ENCODE results near the gene TOB2.
A peak's percentile ranks its signal among the peaks of the same experiment; 100 is the strongest.

TOB2 gene

DNA sequence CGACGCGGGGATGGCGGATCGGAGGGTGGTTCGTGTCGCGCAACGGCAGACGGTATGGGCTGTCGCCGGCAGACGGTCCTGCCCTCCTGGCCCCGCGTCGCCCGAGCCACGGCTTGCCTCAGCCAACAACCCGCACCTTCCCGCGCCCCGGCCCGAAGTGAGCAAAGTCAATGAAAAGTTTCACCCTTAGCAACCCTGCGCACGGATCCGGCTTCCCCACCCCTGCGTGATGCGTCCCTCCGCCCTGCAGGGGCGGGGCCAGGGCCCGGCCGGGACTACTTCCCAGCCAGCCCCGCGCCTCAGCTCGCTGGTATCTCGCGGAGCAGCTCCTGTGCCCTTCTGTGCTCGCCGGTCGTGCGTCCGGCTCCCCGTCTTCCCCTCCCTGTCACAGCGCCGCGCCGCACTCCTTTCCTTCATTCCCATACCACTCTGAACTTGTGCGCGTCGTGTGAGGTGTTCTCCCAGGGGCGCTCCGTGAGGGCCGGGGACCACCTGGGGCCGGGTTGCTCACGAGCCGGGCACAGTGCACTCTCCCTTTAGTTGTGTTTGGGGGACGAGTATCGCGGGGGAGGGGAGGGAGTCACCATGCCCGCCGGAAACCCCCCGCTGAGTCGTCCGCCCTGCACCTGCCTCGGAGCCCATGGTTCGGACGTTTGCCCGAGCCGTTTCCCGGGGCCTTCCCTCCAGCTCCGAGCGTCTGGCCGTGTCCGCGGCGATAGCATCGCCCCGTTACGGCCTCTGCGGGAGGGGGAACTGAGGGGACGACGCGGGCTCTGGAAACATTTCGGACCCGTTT lies at the start of gene TOB2:
TSS of gene TOB2 (minus strand) at position 163 of the 796 bp plus-strand sequence. CDS start 9,456 bp downstream, outside the sequence.
- DNase-seq: peak in 55 of 56 donors; percentile 64 to 98 (median 93)

DNA sequence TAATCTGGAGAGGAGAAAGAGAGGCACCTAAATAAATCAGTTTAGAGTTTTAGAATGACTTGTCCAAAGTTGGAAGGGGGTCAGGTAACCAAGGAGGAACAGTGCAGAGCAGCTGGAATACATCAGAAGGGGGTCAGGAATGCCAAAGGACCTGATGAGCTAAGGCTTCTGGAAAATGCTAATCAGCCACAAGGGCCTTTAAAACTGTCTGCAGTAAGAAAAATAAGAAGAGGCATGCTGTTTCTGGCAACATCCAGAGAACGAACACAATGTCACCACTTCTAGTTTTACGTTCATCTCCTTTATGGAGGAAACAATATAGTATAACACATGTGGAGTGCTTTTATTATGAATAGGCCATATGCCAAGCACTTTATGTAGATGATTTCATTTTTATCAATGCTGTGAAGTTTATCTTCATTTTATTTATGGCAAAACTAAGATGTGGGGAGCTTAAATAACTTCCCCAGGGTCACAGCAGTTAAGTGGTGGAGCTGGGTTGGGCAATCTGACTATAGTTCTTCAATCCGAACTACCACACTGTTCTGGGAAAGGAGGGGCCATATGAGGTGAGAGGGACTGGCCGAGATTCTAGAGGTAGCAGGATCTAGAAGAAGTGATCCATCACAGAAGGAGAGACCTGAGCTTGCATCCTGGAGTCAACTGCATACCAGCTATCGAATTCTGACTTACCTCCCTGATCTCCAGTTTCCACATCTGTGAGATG lies 44.9 kb upstream of the TOB2 start:
- no peak for DNase-seq

- no peak for DNase-seq
Measured at GRCh38 chr22:41488596-41489385, 42.2 kb upstream of the TOB2 start.

DNA sequence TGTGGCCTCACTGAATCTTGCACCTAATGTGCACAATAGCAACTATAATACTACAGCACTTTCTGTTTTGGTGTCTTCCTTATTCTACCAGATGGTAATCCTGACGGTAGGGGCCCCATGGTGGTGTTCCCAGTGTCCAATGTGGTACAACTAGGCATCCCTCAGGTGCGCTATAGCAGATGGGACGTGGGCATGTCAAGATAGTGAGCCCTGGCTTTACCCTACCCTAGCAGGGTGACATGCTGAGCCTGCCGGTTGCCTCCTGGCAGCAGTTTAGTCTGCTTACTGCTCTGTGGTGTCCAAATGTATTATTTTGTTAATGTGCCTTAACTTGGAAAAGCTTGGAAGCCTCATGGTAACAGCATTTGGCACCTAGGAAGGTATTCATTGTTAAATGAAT lies 41.5 kb upstream of the TOB2 start:
- no peak for DNase-seq

GRCh38 chr22:41487037-41487935 lies 40.7 kb upstream of the TOB2 start:
- DNase-seq: no peak

DNA sequence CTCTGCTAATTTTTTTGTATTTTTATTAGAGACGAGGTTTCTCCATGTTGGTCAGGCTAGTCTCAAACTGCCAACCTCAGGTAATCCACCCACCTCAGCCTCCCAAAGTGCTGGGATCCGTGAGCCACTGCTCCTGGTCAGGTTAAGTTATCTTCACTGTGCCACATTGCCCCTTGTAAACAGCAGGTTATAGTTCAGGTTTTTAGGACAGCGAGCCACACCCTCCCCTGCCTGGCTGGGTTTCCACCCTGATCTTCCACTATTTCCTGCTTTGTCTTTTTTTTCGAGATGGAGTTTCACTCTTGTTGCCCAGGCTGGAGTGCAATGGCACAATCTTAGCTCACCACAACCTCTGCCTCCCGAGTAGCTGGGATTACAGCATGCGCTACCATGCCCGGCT lies 38.4 kb upstream of the TOB2 start:
- DNase-seq: no peak

DNA sequence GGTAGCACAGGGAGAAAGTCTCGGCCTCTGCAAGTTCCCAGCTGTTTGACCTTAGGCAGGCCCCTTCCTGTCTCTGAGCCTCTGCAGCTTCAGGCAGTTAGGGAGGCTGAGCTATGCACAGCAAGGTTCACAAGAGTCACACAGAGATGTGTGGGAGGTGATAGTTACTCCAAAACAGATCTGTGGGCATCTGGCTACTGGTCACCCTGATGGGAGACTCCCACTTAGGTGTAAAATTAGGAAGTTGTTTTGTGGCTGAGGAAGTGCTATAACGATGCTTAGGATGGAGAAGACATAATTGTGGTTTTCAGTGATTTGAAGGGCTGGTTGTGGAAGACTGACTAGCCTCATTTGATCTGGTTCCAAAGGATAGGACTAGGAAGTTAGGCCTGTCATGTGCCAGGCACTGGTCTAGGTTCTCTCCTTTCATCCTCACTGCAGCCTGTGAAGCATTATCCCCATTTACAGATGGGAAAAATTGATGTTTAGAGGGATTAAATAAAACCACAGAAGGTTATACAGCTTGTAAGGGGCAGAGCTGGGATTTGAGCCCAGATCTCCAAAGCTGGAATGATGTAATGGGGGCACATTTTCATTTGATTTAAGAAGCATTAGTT lies 35.8 kb upstream of the TOB2 start:
- DNase-seq: no peak

GRCh38 chr22:41481925-41482318 lies 35.3 kb upstream of the TOB2 start:
- peak in 1 of 56 donors; percentile 14 for DNase-seq

DNA sequence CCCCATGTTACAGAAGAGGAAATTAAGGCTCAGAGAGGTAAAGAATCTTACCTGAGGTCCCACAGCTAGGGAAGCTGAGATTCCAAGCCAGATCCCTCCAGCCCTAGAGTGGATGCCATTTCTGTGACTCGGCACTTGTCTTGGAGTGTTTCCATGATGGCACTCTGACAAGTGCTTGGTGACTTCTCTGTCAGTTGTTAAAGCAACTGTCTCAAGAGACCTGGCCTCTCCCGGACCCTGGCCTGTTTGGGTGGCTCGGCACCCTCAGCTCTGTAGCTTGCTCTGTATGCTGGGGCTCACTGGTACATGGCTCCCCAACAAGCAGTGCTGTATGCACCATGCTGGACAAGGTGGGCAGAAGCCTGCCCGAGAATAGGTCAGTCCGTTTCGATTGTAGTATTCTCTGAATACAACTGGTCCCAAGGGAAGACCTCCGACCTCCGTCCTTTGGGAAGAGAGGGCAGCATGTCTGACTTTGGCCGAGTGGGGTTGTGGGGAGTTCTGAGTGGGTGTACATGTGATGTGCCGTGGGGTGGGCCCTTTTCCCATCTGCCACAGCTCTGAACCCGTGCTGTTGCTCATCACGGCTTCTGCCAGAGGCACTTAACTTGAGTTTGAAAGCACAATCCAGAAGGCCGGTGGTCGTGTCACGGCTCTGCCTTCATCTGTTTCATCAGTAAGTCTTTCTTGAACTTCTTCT lies 34.7 kb upstream of the TOB2 start:
- DNase-seq: peak in 15 of 56 donors; percentile 7 to 35 (median 24)

DNA sequence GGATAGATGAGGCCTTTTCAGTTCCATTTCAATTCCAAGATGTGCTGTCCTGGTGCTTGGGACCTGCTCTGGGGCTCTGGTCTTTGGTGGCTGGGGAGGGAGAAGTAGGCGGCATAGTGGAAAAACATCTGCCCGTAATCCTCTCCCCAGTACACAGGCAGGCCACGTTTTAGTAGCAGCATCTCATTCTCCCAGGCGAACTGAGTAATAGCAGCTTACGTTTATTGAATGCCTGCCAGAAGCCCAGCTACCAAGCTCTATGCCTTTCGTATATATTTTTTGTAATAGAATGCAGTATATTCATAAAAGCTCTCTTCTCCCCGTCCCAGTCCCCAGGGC lies 33.8 kb upstream of the TOB2 start:
- DNase-seq: peak in 10 of 56 donors; percentile 28 to 74 (median 50)

- DNase-seq: peak in 47 of 56 donors; percentile 22 to 97 (median 67)
Measured at GRCh38 chr22:41479671-41480396, 33.2 kb upstream of the TOB2 start.

GRCh38 chr22:41478891-41479521 lies 32.4 kb upstream of the TOB2 start:
- peak in 26 of 56 donors; percentile 9 to 71 (median 31) for DNase-seq

GRCh38 chr22:41478473-41478872 lies 31.9 kb upstream of the TOB2 start:
- DNase-seq: no peak

GRCh38 chr22:41474872-41475451 lies 28.4 kb upstream of the TOB2 start:
- DNase-seq: no peak

- no peak for DNase-seq
Measured at GRCh38 chr22:41471568-41471967, 25.0 kb upstream of the TOB2 start.

DNA sequence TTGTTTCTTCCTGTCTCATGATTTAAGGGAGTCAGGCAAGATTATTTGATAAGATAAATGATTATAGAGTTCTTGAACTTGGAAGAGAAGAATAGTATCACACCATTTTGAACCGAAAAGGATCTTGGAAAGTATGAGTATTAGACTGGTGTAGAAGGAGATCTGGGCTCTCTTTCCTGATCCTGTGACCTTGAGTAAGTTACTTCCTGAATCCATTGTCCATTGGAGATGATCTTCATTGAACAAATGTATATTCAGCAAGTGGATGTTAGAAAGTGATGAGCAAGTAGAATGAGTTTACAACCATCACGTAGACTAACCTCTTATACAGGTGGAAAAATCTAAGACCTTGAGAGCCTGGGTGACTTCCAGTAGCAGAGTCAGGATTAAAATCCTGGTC lies 24.3 kb upstream of the TOB2 start:
- DNase-seq: no peak

DNA sequence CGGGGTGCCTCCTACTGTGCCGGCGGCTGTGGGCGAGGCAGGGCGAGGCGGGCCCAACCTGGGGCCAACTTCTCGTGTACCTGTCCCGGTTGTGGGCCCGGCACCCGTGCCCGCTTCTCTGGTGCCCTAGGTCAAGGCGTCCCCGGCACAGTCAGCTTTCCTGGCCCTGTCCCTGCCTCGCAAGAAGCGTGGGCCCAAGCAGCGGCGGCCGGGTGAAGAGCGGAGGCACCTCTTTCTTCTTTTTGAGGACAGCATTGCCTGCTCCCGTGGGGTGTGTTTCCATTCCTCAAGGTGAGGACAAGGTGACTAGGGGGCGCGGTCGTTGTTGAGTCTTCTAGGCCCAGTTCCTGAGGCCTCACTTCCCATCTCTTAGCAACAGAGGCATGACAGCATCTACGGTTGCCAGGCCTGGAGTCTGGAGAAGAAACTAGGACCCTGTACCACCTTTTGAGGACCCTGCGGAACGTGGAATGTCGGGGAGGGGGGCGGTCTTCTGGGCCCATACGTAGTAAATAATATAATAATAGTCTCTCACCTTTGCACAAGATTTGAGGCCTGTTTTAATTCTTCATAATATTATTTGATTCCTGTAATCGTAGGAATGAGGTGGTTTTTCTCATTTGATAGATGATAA lies 22.7 kb upstream of the TOB2 start:
- peak in 5 of 56 donors; percentile 33 to 60 (median 42) for DNase-seq

Measured in amygdala (tissue), 56 donors.